ENCODE measurements around the gene NOC2L.

NOC2L gene

DNA sequence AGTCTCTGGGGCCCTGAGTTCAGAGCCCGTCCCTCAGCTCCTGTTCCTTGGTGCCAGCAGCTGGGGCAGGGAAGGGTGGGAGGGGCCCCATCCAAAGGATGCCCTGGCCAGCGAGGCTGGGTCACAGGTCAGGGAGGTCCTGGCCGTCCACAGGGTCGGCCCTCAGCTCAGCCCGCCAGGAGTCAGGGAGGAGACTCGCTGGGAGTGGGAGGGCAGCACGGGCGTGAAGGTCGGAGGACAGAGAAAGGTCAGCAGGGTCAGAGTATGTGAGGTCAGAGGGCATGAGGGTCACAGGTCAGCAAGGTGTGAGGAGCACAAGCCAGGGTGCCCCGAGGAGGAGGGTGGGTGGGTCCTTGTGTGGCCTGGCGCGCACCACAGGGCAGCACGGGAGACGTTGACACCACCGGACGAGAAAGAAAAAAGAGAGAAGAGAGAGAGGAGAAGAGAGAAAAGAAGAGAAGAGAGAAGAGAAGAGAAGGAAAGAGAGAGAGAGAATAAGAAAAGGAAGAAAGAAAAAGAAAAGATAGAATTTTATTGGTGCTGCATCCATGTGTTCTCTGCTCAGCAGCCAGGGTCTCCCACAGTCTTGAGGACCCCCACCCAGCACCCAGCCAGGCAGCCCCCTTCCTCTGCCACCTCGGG is 15.8 kb upstream of the NOC2L start:
- TF ChIP-seq POLR2A (IDR thresholded peaks at IDR 0.05; ENCODE audit: low read depth, low read length) = no peak
- FAIRE-seq (no peak), DNase-seq (ENCODE audit: insufficient read length, low spot score) (no peak)

DNA sequence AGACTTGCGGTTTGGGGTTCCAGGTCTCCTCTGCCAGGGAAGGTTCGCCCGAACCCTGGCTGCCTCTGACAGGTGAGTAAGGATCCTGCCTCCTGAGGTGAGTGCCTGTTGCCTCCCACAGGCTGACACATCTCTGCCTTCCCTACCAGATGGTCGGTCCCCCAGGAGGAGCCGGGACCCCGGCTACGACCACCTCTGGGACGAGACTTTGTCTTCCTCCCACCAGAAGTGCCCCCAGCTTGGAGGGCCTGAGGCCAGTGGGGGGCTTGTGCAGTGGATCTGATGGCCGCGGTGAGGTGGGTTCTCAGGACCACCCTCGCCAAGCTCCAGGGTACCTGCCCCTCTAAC is 15.2 kb upstream of the NOC2L start:
- TF ChIP-seq POLR2A (IDR thresholded peaks at IDR 0.05; ENCODE audit: low read depth, low read length) = no peak
- no peak for FAIRE-seq
- no peak for DNase-seq (ENCODE audit: insufficient read length, low spot score)

DNA sequence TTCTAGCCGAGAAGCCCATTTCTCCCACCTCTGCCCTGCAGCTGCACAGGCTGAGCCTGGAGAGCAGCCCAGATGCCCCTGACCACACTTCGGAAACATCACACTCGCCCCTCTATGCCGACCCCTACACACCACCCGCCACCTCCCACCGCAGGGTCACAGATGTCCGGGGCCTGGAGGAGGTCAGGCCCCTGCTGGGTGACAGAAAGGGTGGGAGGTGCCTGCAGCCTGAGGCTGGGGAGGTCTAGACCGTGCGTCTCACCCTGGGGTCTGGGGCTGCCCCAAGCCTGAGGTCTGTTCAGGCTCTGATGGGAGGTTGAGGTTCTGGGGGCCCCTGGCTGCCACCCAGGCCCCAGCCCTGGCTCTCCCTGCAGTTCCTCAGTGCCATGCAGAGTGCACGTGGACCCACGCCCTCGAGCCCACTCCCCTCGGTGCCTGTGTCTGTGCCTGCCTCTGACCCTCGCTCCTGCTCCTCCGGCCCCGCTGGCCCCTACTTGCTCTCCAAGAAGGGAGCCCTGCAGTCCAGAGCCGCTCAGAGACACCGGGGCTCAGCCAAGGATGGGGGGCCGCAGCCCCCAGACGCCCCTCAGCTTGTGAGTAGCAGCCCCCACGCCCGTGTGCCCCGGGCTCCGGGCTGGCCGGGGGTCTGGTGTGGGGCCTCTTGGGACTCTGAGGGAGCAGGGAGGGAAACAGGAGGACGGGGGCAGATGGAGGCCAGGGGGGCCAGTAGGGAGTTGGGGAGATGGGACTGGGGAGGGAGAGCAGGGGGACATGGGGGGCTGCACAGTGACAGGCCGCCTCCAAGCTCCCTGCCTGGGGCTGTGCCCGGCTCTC is 14.6 kb upstream of the NOC2L start:
- no peak for DNase-seq (ENCODE audit: insufficient read length, low spot score)
- TF ChIP-seq POLR2A (IDR thresholded peaks at IDR 0.05; ENCODE audit: low read depth, low read length) = no peak
- no peak for FAIRE-seq

DNA sequence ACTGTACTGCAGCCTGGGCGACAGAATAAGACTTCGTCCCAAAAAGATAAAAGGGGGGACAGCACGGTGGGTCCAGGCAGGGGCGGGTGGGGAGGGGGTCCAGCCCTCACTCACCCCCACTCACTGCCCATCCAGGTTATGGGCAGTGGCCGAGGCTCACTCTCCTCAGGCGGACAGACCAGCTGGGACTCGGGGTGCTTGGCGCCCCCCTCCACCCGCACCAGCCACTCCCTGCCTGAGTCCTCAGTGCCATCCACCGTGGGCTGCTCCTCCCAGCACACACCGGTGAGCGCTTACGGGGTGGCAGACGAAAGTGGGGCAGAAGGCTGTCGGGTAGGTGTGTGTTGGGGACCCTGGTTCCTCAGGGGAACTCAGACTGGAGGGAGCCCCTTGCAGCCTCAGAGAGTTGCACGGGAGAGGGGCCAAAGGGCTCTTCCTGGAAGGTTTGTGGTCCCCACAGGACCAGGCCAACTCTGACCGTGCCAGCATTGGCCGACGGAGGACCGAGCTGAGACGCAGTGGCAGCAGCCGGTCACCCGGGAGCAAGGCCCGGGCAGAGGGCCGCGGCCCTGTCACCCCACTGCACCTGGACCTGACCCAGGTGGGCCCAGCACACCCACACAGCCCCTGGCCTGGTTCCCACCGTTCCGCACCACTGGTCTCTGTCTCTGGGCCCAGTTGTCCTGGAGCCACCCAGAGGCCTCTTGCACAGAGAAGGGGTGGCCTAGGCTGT is 13.8 kb upstream of the NOC2L start:
- DNase-seq (ENCODE audit: insufficient read length, low spot score) (no peak), FAIRE-seq (no peak)
- no peak for TF ChIP-seq POLR2A (IDR thresholded peaks at IDR 0.05; ENCODE audit: low read depth, low read length)

DNA sequence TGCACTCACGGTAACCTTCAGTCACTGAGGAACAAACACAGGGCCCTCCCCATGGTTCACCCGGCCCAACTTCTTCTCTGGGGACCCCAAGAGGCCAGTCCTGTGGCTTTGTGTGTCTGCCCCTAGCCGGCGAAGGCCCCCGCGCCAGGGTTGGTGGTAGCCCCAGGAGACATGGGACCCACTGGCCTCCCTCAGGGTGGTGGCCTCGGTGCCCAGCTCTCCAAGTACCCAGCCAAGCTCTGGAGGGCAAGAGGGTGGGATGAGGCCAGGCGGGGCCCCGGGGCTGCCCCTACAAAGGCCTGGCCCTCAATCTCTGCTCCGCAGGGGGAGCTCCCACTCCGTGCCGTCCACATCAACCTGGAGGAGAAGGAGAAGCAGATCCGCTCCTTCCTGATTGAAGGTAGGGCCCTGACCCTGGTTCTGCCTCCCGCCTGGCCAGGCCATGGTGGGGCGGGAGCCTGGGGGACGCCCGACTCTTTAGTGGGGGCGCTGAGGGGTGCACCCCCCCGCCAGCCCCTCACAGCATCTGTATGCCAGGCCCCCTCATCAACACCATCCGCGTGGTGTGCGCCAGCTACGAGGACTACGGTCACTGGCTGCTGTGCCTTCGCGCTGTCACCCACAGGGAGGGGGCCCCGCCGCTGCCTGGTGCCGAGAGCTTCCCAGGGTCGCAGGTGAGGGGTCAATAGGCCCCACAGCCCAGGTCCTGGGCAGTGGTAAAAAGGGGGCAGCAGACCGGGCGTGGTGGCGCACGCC is 12.9 kb upstream of the NOC2L start:
- no peak for DNase-seq (ENCODE audit: insufficient read length, low spot score)
- no peak for TF ChIP-seq POLR2A (IDR thresholded peaks at IDR 0.05; ENCODE audit: low read depth, low read length)
- FAIRE-seq = no peak

DNA sequence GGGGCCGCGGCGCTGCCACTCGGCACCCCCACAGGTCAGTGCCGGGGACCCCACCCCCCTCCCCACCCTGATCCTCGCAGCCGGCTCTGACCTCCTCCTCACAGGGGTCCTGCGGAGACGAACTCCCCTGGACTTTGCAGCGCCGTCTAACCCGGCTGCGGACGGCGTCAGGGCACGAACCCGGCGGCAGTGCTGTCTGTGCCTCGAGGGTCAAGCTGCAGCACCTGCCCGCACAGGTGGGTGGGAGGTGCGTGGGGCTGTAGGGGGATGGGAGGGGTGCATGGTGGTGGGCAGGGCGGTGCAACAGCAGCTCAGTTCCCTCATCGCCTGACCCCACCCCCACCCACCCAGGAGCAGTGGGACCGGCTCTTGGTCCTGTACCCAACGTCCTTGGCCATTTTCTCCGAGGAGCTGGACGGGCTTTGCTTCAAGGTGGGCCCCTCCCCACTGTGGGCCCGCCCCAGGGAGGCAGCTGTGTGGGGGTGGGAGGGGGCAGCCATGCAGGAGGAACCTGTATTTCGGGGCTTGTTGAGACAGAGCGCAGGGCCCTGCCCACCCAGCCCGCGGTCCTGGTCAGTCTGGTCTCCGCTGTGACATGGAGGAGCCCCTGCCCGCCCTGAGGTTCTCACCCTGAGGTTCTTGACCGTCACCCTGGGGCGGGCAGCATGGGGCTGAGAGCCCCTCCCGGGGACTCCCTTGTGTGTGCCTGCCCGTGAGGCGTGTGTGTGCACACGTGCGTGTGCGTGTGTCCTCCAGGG is 12.1 kb upstream of the NOC2L start:
- DNase-seq (ENCODE audit: insufficient read length, low spot score) (no peak), FAIRE-seq (no peak)
- TF ChIP-seq POLR2A (IDR thresholded peaks at IDR 0.05; ENCODE audit: low read depth, low read length) = no peak

DNA sequence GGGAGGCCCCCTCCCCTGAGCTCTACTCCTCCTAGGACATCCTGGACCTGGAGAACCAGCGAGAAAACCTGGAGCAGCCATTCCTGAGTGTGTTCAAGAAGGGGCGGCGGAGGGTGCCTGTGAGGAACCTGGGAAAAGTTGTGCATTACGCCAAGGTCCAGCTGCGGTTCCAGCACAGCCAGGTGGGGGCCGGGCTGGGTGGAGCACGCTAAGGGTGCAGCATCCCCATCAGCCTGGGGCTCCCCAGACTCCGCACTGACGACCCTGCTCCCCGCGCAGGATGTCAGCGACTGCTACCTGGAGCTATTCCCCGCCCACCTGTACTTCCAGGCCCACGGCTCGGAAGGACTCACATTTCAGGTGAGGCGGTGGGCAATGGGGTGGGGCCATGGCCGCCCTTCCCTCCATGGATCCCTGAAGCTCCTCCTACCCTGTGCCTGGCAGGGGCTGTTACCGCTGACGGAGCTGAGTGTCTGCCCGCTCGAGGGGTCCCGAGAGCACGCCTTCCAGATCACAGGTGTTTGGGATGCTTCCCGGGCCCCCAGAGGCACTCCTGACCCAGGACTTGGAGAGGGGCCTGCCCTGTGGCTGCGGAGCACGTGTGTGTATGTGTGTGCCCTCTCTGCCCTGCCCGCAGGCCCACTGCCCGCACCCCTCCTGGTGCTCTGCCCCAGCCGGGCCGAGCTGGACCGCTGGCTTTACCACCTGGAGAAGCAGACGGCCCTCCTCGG is 11.4 kb upstream of the NOC2L start:
- DNase-seq (ENCODE audit: insufficient read length, low spot score) = no peak
- FAIRE-seq = no peak

DNA sequence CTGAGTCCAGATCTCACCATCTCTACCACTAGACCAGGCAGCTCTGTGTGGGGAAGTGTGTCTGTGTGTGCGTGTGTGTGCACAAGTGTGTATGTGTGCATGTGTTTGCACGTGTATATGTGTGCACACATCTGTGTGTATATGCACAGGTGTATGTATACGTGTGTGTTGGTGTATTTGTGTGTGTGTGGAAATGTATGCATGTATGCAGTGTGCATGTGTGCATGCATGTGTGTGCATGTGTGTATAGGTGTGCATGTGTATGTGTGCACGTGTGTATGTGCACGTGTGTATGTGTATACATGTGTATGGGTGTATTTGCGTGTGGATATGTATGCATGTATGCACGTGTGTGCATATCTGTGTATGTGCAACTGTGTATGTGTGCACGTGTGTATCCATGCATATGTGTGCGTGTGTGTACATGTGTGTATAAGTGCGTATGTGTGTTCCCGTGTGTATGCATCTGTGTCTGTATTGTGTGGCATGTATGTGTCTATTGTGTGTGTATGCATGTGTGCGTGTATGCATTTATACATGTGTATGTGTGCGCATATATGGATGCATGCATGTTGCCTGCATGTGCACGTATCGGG is 10.3 kb upstream of the NOC2L start:
- no peak for TF ChIP-seq POLR2A (IDR thresholded peaks at IDR 0.05; ENCODE audit: low read depth, low read length)
- FAIRE-seq (no peak), DNase-seq (ENCODE audit: insufficient read length, low spot score) (no peak)

More for the DNA sequence above, 11.4 kb upstream of the NOC2L start:
- no peak for TF ChIP-seq POLR2A (IDR thresholded peaks at IDR 0.05; ENCODE audit: low read depth, low read length)

DNA sequence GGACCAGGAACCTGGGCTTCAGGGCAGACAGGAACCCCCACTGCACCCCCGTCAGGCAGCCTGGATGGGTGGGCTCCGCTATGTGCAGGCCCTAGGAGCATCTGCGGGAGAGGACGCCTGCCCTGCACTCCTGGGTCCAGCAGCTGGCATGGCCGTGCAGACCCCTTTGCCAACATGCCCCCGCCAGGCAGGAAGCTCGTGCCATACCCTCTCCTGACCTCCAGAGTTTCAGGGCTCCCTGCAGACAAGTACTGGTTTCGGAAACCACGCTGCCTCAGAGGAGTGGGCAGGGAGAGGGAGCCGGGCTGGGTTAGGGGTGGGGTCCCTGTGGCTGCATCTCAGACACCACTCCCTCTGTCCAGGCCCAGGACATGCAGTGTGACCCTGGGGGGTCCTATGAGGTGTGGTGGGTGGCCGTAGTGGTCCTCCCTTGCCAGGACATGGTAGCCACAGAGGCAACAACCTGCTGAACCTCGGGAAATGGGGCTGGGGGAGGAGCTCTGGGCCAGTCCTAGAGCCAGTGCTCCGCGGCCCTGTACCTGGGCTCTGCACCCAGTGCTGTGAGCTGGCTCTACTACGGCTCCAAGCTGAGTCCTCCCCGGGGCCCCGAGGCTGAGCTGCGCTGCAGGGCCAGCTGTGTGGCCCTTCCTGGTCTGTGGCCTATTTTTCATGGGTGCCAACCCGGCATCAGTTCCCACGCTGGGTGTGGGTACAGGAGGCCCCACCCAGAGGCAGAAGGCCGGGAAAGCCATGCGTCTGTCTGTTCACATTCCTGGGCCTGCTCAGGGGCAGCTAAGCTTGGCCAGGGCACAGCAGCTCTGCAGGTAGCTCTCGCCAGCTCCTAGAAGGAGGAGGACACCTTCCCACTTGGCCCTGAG is 8.6 kb upstream of the NOC2L start:
- no peak for TF ChIP-seq POLR2A (IDR thresholded peaks at IDR 0.05; ENCODE audit: low read depth, low read length)
- FAIRE-seq = no peak
- DNase-seq (ENCODE audit: insufficient read length, low spot score) = no peak

DNA sequence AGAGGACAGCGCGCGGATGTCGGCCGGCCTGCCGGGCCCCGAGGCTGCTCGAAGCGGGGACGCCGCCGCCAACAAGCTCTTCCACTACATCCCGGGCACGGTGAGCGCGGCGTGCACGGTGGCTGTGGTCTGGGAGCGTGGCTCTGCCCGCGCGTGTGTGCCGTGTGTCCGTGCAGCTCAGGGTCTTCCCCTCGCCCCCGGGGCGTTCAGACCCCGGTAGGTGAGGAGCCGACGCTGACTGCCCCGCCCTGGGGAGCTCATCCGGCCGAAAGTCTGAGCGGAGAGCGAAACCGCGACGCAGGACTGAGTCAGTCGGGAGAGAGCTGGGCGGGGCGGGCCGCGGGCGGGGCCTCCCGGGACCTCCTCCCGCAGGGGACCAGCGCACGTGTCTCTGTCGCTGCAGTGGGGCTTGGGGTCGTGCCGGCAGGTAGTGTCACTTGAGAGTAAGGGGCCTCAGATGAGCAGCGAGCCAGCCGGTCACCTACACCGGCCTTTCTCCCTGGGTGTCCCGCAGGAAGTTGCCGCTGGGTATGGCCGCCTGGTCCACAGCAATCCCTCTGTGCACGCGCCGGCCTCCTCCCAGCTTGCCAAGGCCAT is 7.7 kb upstream of the NOC2L start:
- no peak; the same call in 1 of the 2 replicates for TF ChIP-seq POLR2A (IDR thresholded peaks at IDR 0.05; ENCODE audit: low read depth, low read length)
- FAIRE-seq = no peak
- peak; percentile 86 for DNase-seq (ENCODE audit: insufficient read length, low spot score)

DNA sequence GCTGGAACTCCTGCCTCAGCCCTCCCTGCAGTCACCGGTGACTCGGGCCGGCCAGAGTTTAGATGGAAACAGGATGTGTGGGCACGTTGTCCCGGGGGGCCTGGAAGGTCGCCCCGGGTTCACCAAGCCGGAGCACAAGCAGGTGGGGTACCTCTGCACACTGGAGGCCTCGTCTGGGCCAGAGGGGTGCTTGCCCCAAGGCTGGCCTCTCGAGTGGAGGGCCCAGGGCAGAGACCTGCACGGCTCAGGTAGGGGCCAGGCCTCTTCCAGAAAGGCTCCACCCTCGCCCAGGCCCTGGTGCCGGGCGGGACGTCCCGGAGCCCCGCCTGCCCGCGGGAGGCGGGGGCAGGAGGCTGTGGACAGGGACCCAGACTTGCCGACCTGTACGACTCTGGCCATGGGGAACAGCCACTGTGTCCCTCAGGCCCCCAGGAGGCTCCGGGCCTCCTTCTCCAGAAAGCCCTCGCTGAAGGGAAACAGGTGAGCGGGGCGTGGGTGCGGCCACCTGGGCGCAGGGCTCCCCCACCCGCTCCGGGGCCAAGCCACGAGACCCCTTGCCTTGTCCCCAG is 7.2 kb upstream of the NOC2L start, which contains the start of gene PLEKHN1:
Gene PLEKHN1 (plus strand): TSS at position 348 of the 569 bp plus-strand sequence. CDS start 50 bp downstream, at position 398.
- DNase-seq (ENCODE audit: insufficient read length, low spot score) (peak; percentile 80), FAIRE-seq (peak; percentile 36)
- TF ChIP-seq POLR2A (IDR thresholded peaks at IDR 0.05; ENCODE audit: low read depth, low read length) = no peak
